A673 (cell line): ENCODE data around the gene PEX11G. TPM values are rescaled to one million over a fixed set of nuclear protein-coding genes. Genes with fewer than 3 reads are reported as not detected.

ENCODE experiments used
- BruUV-seq: library from RNA; stranded (reverse); fragments of 400-500 nt; replicated peaks from 2 replicates; lab custom pipeline; 2021; lab: Mats Ljungman, UMichigan
- CTCF ChIA-PET: fragments of 300-600 bp; sonication (Branson Sonifier 250); formaldehyde crosslinking; loops from one replicate; lab custom pipeline; 2022; ENCODE audit warnings: antibody characterized with exemption; lab: Charles Lee
- POLR2A ChIA-PET: fragments of 300-600 bp; sonication (Branson Sonifier 250); formaldehyde crosslinking; loops from one replicate; lab custom pipeline; 2022; ENCODE audit warnings: antibody characterized with exemption; ENCODE audit not compliant: low non-redundant PET; lab: Charles Lee
- DNase-seq: peaks from one replicate; pipeline ENCODE4 v3.0.0-alpha.2; 2015; ENCODE audit warnings: low spot score
- H3K27ac ChIP-seq: fragments of 200-600 bp; sonication (generic); 2 replicates; pipeline ENCODE4 v1.5.1; 2016; ENCODE audit warnings: mixed run types, low read depth, mild to moderate bottlenecking, mixed read lengths, antibody characterized with exemption, low read length; ENCODE audit not compliant: poor library complexity, severe bottlenecking
- H3K27me3 ChIP-seq: fragments of 200-600 bp; sonication (generic); replicated peaks from 2 replicates; pipeline ENCODE4 v1.6.1; 2017; ENCODE audit warnings: mixed run types, low read depth, mild to moderate bottlenecking, mixed read lengths, antibody characterized with exemption, low read length; ENCODE audit not compliant: insufficient read depth, poor library complexity
- H3K36me3 ChIP-seq: fragments of 200-600 bp; sonication (generic); 2 replicates; pipeline ENCODE4 v1.6.1; 2016; ENCODE audit warnings: mixed run types, mild to moderate bottlenecking, mixed read lengths, antibody characterized with exemption, low read length; ENCODE audit not compliant: insufficient read depth, poor library complexity, severe bottlenecking
- H3K4me1 ChIP-seq: fragments of 200-600 bp; sonication (generic); 2 replicates; pipeline ENCODE4 v1.6.1; 2017; ENCODE audit warnings: mixed run types, mild to moderate bottlenecking, mixed read lengths, antibody characterized with exemption, low read length; ENCODE audit not compliant: insufficient read depth, poor library complexity, severe bottlenecking
- H3K4me3 ChIP-seq: fragments of 200-600 bp; sonication (generic); 2 replicates; pipeline ENCODE4 v1.5.1; 2016; ENCODE audit warnings: low read depth, mixed run types, mild to moderate bottlenecking, mixed read lengths, low read length; ENCODE audit not compliant: poor library complexity, severe bottlenecking
- H3K9me3 ChIP-seq: fragments of 200-600 bp; sonication (generic); 2 replicates; pipeline ENCODE4 v1.6.1; 2016; ENCODE audit warnings: mixed run types, low read depth, mild to moderate bottlenecking, mixed read lengths, antibody characterized with exemption, low read length; ENCODE audit not compliant: poor library complexity, severe bottlenecking
- EZH2 ChIP-seq: fragments of 200-600 bp; sonication (generic); IDR thresholded peaks from 2 replicates; pipeline ENCODE4 v1.6.1; 2017; ENCODE audit warnings: borderline replicate concordance, low read depth, mild to moderate bottlenecking, mixed read lengths, antibody characterized with exemption, low read length; ENCODE audit not compliant: poor library complexity, severe bottlenecking
- intact Hi-C: fragments of 100-400 bp; cut with micrococcal nuclease; formaldehyde crosslinking; loops from one replicate; pipeline ENCODE4 v1.10.0; 2022; ENCODE audit not compliant: unreplicated experiment
- total RNA-seq: library from RNA; stranded (reverse); gene quantifications from 2 replicates; pipeline ENCODE4 v1.2.3, GENCODE V29; 2021
- TF ChIP-seq, protein P1 (sequence below): fragments of 300-800, 200-600 bp; sonication (generic); conservative IDR thresholded peaks from 2 replicates; pipeline ENCODE4 v1.5.1; 2017; ENCODE audit warnings: low read depth, mild to moderate bottlenecking, antibody characterized with exemption, low read length, moderate library complexity, mixed read lengths

PEX11G gene
- total RNA-seq, 1 experiment from 2014 or later = 1.1 TPM

GRCh38 chr19:7505288-7505681, 16.4 kb upstream of the PEX11G start:
- ChIA-PET CTCF (interaction anchor here (1.9 kb wide), 1 partner anchor 63 kb away, joined by 4 read pairs; no protein-coding TSS in a partner anchor), POLR2A (no interaction called here)
- Histone ChIP-seq H3K4me1 (peaks cover 5% of the 10 kb centered on the region), H3K9me3 (no peaks in the 10 kb centered on the region), H3K27ac (no peak overlapping the region), H3K36me3 (no peaks in the 10 kb centered on the region), H3K27me3 (peaks cover 4% of the 10 kb centered on the region), H3K4me3 (peak overlapping the region; percentile 27)
- no peak for DNase-seq
- intact Hi-C loops = no loop called here
- TF ChIP-seq, protein P1, sequence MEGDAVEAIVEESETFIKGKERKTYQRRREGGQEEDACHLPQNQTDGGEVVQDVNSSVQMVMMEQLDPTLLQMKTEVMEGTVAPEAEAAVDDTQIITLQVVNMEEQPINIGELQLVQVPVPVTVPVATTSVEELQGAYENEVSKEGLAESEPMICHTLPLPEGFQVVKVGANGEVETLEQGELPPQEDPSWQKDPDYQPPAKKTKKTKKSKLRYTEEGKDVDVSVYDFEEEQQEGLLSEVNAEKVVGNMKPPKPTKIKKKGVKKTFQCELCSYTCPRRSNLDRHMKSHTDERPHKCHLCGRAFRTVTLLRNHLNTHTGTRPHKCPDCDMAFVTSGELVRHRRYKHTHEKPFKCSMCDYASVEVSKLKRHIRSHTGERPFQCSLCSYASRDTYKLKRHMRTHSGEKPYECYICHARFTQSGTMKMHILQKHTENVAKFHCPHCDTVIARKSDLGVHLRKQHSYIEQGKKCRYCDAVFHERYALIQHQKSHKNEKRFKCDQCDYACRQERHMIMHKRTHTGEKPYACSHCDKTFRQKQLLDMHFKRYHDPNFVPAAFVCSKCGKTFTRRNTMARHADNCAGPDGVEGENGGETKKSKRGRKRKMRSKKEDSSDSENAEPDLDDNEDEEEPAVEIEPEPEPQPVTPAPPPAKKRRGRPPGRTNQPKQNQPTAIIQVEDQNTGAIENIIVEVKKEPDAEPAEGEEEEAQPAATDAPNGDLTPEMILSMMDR = no peak
- TF ChIP-seq EZH2 = no peak
- no TSS peak for BruUV-seq

GRCh38 chr19:7504684-7505083, 15.8 kb upstream of the PEX11G start:
- CTCF ChIA-PET = no interaction called here
- intact Hi-C loops = no loop called here

GRCh38 chr19:7502552-7502951, 13.7 kb upstream of the PEX11G start:
- intact Hi-C loops = no loop called here
- H3K9me3 ChIP-seq = no peaks in the 10 kb centered on the region
- no peaks in the 10 kb centered on the region for H3K36me3 ChIP-seq
- no peak overlapping the region for H3K4me3 ChIP-seq
- ChIA-PET POLR2A (no interaction called here), CTCF (no interaction called here)
- peaks cover 5% of the 10 kb centered on the region for H3K4me1 ChIP-seq
- DNase-seq = no peak
- H3K27ac ChIP-seq = no peak overlapping the region
- peaks cover 4% of the 10 kb centered on the region for H3K27me3 ChIP-seq
- BruUV-seq = no TSS peak
- TF ChIP-seq, protein P1 = no peak
- no peak for TF ChIP-seq EZH2

More at GRCh38 chr19:7504684-7505083, 15.8 kb upstream of the PEX11G start:
- H3K36me3 ChIP-seq = no peaks in the 10 kb centered on the region
- POLR2A ChIA-PET = no interaction called here
- no peak overlapping the region for H3K27ac ChIP-seq
- peaks cover 5% of the 10 kb centered on the region for H3K4me1 ChIP-seq
- H3K4me3 ChIP-seq = no peak overlapping the region
- no peaks in the 10 kb centered on the region for H3K9me3 ChIP-seq
- TF ChIP-seq EZH2 = no peak
- TF ChIP-seq, protein P1 = no peak
- no TSS peak for BruUV-seq
- no peak for DNase-seq
- H3K27me3 ChIP-seq = peaks cover 4% of the 10 kb centered on the region
